CD4-positive, alpha-beta T cell treated with Interleukin-12 subunit alpha and Interleukin-12 subunit beta, for 1 hour (primary cell): ENCODE results near the gene ARSB.

Experiments
- DNase-seq: peaks from one replicate; pipeline ENCODE4 v3.0.0-alpha.2; 2020

ARSB gene

DNA sequence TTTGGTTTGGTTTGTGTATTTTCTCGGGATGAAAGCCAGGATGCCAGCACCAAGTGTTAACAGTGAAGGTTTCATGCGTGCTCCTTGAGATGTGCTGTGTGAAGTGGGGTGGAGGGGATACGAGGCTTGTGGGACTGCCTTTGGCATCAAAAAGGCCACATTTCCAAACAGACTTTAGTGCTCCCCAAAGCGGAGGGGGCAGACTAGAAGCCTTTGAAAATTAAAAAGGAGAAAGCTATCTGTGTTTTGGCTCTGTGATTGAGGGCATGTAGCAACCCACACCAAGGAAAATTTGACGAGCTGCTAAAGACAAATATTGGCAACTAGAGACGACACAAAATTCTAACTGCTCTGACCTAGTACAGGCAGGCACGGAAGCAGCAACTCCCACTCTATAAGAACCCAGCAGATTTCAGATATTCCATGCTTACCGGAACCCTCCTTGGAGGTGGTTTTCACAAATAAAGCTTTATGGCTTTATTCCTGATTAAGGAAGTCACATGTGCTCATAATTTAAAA lies 154.5 kb downstream of the ARSB start:
- no peak for DNase-seq

DNA sequence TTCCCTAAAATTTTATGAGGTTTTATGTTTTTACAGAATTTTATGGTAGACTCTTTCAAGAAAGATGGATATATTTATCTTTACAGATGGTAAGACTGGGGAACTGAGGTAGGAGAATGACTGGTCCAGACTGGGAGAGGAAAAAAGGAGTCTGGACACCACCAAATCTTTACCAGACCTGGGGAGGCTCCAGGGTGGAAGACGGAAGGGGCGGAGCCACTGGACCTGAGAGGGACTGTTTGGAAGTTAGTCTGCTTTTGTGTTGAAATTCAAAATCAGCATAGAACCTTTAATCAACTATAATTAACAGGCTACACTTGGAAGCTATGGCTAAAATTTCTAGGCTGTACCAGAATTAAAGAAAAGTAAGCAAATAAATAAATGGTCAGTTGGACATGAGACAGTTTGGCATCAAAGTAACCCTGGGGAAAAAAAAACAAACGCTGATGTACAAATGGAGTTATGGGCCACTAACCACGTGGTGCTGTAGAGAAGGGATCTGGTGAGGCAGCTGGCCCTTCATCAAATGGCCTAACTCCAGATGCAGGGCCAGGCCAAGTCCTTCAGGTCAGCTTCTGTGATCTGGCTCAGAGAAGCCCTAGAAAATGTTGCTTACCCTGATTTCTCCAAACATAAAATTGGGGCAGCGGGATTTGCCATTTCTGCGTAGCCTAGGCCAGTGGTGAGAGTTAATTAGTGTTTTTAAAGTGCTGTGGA lies 155.1 kb downstream of the ARSB start:
- DNase-seq, result no peak

DNA sequence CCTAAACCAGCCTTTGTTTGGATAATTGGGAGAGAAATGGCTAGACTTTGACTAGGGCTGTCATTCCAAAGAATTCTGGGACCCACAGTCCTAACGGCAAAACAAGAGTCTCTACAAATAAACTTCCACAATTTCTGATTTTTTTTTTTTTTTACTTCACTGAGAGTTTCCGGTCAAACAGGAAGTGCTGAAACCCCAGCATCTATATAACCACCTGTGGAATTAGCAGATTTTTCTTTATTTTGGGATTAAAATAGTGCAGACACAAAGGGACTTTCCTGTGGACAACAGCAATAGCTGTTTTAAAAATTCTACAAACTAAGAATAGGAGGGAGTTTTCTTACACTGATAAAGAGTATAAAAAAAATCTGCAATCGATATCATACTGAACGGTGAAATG lies 157.4 kb downstream of the ARSB start:
- DNase-seq, result no peak

DNA sequence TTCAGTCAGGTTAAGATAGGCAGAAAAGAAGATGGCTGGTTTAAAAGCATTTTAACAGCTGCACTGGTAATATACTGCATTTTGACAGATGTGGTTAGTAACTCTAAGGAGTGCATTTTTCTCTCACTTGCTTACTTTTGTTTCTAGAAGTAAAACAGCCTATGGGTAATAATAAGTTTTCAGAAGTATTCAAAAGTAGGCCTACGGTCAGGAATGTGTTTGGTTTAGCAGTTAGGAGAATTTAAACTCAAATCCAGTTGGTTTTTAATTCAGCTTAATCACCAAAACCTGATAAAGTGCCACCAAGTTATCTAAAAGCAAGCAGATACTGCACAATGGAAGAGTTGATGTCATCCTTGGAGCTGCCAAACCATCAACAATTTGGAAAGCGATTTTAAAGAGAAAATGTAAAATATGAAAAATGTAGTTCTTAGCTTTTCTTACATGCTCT lies 160.3 kb downstream of the ARSB start:
- no peak for DNase-seq

DNA sequence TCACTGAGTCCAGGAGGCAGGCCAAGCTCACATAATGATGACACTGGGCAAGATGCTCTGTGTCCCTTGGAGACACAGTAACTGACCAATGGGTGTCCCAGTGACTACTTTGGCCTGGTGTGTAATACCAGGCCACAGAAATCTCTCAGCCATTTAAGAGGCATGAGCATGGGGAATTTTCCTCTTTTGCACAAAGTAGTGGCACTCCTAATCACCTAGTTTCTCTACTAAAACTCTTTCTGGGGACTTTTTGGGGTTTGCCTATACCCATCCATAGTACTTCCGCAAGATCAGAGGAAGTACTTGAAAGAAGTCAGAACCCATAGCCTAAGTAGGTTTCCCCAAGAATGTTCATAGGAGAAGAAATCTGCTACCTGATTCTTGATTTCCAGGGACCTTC lies 161.9 kb downstream of the ARSB start:
- no peak for DNase-seq

DNA sequence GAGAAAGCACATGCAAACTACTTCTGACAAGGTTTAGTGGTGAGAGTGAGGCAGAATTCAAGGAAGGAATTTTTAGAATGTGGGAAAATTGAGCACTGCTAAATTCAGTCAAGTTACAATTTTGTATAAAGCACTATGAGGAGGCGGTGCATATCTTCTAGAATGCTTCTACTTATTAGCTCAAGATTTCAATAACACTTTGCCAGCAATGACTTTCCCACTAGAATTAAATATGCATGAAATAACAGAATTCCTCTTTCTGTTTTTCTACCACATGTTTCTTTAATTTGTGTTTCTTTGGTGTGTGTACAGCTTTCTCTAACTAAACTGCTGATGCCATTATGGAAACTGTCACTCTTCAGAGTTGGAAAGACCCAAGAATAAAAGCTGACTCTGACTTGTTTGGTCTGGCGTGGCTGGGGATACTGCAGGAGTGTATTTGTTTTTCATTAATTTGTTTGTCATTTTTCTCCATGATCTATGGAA lies 163.5 kb downstream of the ARSB start:
- no peak for DNase-seq

DNA sequence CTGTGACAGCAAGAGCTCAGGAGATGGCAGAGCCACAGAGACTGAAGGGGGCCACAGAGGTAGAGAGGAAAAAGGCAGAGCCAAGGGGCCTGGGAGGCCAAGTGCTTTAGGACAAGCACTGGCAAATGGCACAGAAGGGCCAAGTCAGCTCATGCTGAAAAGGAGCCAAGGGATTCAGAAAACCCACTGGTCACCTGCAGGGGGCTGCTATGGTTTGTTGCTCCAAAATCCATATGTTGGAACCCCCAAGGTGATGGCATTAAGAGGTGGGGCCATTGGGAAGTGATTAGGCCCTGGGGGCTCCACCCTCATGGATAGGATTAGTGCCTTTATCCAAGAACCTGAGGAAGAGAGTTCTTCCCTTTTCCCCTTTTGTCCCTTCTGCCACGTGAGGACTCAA lies 165.4 kb downstream of the ARSB start:
- DNase-seq, result no peak

DNA sequence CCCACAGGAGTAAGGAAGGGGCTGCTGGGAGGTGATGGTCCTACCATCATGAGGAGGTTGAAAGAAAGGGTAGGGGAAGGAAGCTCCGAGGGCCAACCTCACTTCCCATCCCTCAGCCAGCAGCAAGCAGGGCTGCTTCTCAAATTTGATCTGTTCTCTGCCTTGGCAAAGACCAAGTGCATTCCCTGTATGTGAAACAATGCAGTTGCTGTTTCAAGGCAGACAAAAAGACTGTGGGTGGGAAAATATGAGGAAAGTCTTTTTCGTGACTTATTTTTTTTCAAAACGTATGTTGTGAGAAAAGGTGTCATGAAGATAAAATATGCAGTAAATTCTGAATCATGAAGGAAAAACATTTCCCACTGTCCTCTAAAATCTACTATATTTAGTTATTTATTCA lies 165.9 kb downstream of the ARSB start:
- no peak for DNase-seq

DNA sequence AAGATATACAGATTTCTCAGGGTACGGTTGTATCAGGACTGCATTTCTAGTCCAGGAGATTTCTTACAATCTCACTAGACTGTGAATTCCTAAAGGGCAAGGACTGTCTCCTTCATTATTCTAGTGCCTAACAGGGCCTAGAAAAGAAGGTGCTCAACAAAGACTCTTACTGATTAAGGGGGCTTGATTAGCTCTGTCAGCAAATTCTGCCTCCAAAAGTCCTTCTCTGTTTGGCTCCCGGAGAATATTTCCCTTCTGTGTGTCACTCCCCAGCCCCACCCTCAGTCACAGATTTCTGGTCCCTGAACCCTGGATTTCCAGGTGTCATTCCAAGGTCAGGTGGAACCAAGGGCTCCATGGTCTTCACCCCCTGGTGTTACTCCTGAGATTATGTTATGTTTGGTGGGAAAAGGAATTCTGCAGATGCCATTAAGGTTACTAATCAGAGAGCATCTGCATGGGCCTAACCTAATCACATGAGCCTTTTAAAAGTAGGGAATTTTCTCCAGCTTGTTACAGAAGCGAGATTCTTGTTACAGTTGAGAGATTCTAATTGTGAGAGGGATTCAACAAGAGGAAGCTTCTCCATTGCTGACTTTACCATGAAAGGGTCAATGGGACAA lies 168.9 kb downstream of the ARSB start:
- no peak for DNase-seq

DNA sequence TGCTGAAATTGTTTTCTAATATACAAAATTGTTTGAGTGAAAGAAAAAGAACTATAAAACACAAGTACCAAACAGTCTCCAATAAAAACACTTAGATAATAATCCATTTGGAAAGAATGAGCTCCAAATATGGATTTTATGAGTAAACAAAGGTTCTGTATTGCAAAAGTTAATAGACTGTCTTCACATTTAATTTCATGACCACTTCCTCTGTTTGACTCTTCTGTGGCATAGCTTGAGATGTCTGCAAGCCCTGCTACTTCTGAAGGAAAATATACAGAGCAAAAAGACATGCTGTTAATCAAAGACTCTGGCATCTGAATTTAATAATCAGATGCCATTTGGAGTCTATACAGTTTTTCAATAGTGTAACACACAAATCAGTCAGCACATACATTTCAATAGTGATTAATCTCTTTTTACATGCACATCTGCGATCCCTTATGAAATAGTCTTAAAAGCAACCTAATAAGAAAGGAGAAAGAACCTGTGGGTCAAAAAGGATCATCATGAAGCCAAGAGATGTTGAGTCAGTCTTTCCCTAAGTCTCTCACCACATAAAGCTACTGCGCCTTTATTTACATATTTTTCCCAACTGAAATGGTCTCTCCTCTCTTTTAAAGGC lies 171.1 kb downstream of the ARSB start:
- DNase-seq, result no peak

DNA sequence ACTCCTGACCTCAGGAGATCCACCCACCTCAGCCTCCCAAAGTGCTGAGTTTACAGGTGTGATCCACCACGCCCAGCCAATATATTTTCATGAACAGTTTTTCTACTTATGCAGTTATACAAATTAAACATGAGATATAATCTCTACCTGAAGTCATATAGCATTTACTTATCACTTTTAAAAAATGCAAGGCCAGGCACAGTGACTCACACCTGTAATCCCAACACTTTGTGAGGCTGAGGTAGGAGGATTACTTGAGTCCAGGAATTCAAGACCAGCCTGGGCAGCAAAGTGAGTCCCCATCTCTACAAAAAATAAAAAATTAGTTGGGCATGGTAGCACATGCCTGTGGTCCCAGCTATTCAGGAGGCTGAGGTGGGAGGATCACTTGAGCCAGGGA lies 171.8 kb downstream of the ARSB start:
- no peak for DNase-seq

DNA sequence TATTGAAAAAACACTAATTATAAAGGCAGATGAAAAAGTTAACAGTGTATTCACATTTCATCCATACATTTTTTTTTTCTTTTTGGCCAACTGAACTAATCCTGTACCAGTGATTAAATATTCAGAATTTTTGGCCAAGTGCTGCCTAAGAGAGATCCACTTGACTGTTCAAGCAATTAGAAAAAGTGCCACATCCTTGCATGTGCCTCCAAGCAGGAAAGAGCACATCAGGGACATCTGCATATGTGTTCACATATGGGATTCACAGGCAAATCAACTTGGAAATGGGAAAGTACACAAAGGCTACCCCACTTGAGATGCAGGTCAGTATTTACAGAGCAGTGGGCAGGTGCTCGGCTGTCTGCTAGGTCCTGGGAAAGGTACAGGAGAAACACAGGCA lies 173.2 kb downstream of the ARSB start:
- no peak for DNase-seq

DNA sequence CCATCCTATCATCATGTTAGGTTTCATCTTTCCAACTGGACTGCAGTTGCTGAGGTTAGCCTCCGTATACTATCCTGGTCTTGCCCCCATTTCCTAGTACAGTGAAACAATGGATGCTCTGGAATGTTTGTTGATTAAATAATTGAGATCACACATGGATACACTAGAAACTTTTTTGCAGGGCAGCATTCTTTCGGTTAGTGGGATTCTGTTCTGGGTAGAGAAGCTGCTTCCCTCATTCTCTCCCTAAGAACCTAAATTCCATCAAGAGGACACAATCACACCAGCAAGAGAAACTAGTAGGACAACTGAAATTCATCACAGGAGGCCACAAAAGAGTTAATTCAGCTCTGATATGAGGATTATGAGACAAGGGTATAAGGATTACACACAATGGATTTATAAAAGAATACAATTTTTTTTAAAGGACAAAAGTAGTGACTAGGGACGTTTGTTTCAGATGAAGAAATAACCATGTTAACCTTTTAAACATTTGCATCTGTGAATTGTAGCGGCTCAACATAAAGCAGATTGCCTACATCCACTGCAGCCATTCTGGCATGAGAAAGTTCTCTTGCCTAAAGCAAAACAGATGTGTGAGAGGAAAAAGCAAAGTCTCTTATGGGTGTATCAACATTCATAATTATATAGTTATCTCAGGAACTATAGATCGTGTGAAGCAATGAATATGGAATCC lies 173.8 kb downstream of the ARSB start:
- no peak for DNase-seq

DNA sequence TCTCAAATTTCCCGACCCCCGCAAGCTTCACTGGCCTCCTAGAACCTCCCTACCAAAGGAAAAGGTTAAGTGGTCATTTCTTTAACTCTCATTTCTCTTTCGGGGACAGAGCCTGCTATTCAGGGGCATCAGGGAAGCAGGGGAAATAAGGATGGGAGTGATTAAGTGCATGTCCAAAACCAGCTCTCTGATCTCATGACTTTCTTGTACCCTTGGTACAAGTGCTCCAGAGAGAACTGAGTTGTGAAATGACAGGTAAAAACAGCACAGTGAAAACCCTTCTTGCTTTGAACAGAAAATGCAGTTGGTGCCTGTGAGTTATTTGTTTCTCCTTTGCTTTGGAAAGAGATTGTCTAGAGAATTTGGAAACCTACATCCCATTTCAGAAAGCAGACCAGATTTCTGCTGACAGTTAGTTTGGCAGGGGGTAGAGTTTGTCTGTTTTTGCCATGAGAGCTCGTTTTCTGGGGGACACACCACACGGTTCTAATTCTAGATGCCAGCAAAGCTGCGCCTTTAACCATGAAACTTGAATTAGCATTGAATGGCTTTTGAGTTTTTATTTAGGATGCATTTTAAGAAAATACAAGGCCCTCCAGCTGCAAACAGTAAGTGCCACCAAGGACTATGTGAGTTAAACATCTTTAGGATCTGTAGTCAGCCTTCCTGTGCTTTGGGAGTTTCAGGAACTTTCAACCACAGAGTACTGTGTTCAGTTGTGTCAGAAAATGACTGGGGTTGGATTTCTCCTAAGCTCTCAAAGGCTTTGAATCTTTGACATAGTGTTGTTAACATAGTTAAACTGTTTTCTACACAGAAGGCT lies 174.8 kb downstream of the ARSB start:
- no peak for DNase-seq

DNA sequence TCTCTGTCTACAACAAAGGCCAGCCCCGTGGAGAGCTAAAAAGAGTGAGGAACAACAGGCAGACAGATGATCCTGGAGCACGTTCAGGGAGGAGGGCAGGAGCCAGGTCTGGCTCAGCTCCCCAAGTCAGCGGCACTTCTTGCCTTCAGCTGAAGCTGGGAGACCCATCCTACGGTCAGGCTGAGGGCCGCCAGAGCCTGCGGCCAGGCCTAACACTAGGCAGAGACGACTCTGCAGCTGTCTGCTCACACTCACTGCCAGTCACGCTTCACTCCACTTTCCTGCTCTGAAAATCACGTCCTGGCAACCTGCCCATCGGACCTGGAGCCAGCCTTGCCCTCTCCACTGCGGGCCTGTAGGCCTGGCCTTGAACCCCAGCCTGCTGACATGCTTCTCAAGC lies 175.7 kb downstream of the ARSB start:
- DNase-seq, result no peak

DNA sequence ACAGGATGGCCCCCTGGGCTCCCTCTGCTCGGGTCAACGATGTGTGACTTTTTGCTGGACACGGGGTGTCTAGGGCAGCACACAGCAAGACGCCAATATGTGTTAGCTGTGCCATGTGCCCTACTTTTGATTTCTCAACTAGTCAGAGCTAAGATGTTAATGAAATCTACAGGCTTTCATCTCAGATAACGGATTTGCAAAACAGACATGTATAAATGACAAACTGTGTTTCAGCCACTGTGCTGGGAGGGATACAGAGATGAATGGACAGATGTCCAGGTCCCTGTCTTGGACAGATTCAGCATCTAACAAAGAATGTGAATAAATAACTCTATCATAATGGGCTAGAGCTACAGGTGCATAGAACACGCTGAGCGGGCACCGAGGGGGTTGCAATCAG lies 176.3 kb downstream of the ARSB start:
- DNase-seq, result no peak

DNA sequence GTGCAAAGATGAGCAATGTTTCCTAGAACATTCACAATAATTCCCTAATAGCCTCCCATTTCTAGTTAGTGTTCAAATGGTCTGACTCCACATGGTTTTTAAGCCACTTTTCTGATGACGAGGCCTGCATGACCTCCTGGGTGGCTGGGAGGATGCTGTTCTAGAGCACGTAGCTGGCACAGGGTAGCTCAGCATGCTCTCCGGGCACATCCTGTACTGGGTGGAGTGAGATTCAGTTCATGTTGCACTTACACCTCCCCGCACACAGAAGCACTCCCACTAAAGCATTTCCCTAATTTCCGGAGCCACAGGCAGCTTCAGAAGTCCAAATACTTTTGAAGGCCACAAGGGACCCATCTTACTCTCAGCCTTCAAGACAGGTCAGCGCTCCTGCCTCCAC lies 176.7 kb downstream of the ARSB start:
- DNase-seq, result no peak

DNA sequence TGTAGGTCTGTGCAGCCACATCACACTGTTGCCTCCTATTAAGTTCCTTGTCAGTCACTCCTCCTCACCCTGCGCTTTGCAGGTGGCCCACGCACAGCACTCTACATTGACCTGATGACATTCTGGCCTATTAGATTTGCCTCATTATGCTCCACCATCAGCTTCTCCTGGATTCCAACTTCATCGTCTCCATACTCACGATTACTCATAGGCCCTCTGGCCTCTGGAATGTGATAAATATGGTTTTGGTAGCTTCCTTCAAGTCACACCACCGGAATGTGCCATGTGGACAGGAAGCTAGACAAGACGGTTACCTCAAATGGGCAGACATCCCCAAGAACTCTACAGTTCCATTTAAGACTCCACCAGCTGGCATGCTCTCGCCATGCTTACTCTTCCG lies 178.6 kb downstream of the ARSB start:
- DNase-seq, result no peak

DNA sequence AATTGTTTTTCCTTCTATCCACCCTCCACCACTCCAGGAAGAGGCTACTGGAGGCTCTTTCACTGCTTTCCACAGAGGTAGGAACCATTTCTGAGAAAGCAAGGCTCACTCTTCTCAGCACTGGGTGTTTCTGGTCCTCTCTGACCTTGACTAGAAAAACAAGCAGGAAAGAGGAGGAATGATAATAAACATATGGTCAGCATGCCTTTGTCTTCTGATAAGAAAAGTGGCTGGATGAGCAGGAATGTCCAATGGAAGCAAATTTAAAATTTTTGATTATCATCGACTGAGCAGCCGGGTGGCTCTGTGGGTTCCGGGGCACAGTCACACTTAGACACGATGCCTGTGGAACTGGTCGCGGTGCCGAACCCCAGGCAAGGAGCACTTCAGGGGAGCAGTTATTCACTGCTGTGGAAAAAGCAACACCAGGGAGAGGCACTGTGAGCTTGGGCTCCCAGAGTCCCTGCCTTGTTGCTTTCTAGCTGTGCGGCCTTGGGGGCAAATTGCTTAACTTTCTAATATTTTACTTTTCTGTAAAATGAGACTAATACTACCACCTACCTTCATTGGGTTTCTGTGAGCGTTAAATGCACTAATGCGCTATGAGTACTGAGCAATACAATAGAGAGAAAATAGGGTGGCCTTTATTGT lies 179.5 kb downstream of the ARSB start:
- no peak for DNase-seq

DNA sequence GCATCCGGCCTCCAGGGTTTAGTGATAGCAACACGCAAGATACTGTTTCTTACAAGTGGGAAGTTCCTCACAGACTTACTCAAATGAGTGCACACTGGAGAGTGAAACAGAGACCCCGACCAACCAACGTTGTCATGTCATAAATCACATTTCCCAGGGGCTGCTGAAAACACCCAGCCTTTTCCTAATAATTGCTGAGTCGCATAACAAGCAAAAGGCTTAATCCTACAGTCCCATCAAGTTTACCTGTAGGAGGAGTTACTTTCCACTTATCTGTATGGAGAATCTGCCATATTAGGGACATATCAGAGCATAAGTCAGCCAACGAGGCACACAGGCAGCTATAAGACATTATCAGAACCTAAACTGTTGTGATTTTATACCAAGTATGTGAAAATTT lies 180.1 kb downstream of the ARSB start:
- no peak for DNase-seq

DNA sequence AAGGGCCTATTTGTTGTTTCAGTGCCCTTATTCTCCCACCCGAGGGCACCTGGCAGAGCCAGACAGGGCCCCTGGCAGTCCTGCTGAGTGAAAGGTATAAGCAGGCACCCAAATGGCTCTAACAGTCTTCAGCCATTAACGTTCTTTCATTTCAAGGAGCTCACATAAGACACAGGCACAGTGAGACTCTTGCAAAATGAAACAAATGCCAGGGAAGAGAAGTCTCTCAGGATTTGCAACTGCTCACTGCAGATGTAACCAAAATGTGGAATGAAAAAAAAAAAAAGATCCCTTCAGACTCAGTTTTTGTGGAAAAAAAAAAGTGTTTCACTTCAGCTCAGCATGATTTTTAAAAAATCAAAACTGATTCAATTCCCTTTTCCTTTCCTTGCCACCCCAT lies 181.2 kb downstream of the ARSB start:
- no peak for DNase-seq

DNA sequence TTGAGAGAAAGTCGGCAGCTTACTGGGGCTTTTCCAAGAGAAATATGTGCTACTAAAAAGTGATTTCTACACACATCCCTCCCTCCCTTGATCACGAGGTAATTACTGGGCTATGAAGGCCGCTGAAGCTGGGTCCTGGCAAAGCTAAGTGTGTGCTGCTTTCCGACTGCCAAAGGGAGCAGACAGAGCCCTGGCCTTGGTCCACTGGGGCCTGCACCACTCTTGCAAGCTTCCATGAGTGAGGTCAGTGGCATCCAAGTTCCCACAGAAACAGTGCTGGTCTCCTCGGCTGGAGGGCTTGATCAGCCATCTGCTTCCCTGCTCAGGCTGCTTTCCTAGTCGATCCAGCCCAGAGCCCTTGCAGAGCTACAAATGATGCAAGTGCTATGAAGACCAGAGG lies 181.8 kb downstream of the ARSB start:
- DNase-seq, result no peak
